ENCODE results near the gene ABLIM1.

ABLIM1 gene

GRCh38 chr10:114680543-114681117 lies 22.6 kb upstream of the ABLIM1 start:
- no peak overlapping the region for H3K27ac ChIP-seq
- TF ChIP-seq CTCF (conservative IDR thresholded peaks at IDR 0.05) (no peak), ZFX (IDR thresholded peaks at IDR 0.05) (no peak)

GRCh38 chr10:114679552-114679951 lies 21.5 kb upstream of the ABLIM1 start:
- TF ChIP-seq CTCF (conservative IDR thresholded peaks at IDR 0.05) (no peak), ZFX (IDR thresholded peaks at IDR 0.05) (no peak)
- no peak overlapping the region for H3K27ac ChIP-seq

- no peak overlapping the region for H3K27ac ChIP-seq
- TF ChIP-seq ZFX (IDR thresholded peaks at IDR 0.05) (no peak), CTCF (conservative IDR thresholded peaks at IDR 0.05) (no peak)
Measured at GRCh38 chr10:114678820-114679219, 20.7 kb upstream of the ABLIM1 start.

- TF ChIP-seq ZFX (IDR thresholded peaks at IDR 0.05) (no peak), CTCF (conservative IDR thresholded peaks at IDR 0.05) (no peak)
- no peak overlapping the region for H3K27ac ChIP-seq
Measured at GRCh38 chr10:114678336-114678735, 20.3 kb upstream of the ABLIM1 start.

- TF ChIP-seq CTCF (conservative IDR thresholded peaks at IDR 0.05) (no peak), ZFX (IDR thresholded peaks at IDR 0.05) (no peak)
- no peak overlapping the region for H3K27ac ChIP-seq
Measured at GRCh38 chr10:114674346-114674745, 16.3 kb upstream of the ABLIM1 start.

- no peak overlapping the region for H3K27ac ChIP-seq
- no peak for TF ChIP-seq CTCF (conservative IDR thresholded peaks at IDR 0.05)
Measured at GRCh38 chr10:114669648-114670047, 11.6 kb upstream of the ABLIM1 start.

GRCh38 chr10:114668375-114669080 lies 10.5 kb upstream of the ABLIM1 start:
- H3K27ac ChIP-seq, result no peak overlapping the region
- no peak for TF ChIP-seq ZFX (IDR thresholded peaks at IDR 0.05)
- no peak for TF ChIP-seq CTCF (conservative IDR thresholded peaks at IDR 0.05)

All from C4-2B (cell line).